Body of pancreas (tissue), 4 donors: ENCODE data around the gene WDR64.

Experiments used
- POLR2A ChIP-seq, 3 donors: fragments of 450-650 bp; IDR thresholded peaks; one replicate each; pipeline ENCODE4 v1.6.1; 2016; ENCODE audit warnings: antibody characterized with exemption in 3 of 3, mild to moderate bottlenecking in 2 of 3
- TF ChIP-seq, protein P1 (sequence below), 7 experiments: fragments of 450-650 bp in 4 of 7; fragments of 200-600 bp in 3 of 7; sonication (generic) in 3 of 7; IDR thresholded peaks; one replicate each; pipeline ENCODE4 v1.5.1; 2016 to 2019; ENCODE audit warnings: antibody characterized with exemption in 7 of 7

DNA sequence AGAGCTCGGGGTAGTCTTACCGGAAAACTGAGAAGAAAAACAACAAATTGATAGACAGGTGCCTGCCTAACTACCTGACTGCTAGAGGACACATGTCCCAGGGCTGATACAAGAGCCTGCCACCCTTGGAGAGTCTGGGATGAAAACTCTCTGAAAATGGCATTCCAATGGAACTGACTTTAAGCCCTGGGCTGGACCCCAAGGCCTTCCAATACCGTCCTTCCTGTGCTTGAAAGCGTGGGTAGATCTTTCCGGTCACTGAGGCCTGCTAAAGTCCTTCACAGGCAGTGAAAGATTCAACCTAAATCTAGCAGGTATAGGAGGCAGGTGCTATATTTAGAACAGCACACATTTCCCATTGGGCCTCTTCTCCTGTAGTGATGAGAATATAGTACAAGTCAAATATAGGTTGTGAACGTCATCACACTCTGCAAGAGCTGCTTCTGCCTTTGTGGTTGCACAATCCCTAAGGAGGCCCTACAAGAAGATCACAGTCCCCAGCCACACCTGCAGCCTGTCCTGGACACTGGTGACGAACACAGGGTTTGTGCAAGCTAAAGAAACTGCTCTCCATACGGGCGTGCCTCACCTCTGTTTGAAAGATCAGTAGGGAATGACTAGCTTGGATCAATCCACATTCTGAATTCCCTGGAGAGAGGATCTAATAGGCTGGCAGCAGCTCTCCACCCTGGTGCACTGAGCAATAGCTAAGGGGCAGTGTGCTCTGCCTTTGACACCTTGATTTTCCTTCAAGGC lies 11.0 kb upstream of the WDR64 start:
- TF ChIP-seq, protein P1, sequence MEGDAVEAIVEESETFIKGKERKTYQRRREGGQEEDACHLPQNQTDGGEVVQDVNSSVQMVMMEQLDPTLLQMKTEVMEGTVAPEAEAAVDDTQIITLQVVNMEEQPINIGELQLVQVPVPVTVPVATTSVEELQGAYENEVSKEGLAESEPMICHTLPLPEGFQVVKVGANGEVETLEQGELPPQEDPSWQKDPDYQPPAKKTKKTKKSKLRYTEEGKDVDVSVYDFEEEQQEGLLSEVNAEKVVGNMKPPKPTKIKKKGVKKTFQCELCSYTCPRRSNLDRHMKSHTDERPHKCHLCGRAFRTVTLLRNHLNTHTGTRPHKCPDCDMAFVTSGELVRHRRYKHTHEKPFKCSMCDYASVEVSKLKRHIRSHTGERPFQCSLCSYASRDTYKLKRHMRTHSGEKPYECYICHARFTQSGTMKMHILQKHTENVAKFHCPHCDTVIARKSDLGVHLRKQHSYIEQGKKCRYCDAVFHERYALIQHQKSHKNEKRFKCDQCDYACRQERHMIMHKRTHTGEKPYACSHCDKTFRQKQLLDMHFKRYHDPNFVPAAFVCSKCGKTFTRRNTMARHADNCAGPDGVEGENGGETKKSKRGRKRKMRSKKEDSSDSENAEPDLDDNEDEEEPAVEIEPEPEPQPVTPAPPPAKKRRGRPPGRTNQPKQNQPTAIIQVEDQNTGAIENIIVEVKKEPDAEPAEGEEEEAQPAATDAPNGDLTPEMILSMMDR (IDR thresholded peaks at IDR 0.05), result no peak
- TF ChIP-seq POLR2A (IDR thresholded peaks at IDR 0.05), result no peak
